HL-60 (cell line): ENCODE measurements around the gene MPV17L2.
A peak's percentile ranks its signal among the peaks of the same experiment; 100 is the strongest.

Source experiments
- GABPA ChIP-seq: IDR thresholded peaks from 2 replicates; pipeline ENCODE4 v1.6.1; 2012; ENCODE audit warnings: low read depth
- POLR2AphosphoS5 ChIP-seq: IDR thresholded peaks from 2 replicates; pipeline ENCODE4 v1.6.1; 2012; ENCODE audit warnings: low read depth
- SPI1 ChIP-seq: IDR thresholded peaks from 2 replicates; pipeline ENCODE4 v1.6.1; 2012; ENCODE audit warnings: low read depth, mild to moderate bottlenecking, borderline replicate concordance
- TF ChIP-seq, protein P1 (sequence below): IDR thresholded peaks from one replicate; pipeline ENCODE4 v1.5.1; 2011; ENCODE audit warnings: low read length, control low read depth, inconsistent platforms; ENCODE audit not compliant: insufficient read depth
- TF ChIP-seq, protein P2 (sequence below): IDR thresholded peaks from 2 replicates; pipeline ENCODE4 v1.6.1; 2012; ENCODE audit warnings: low read depth; ENCODE audit not compliant: insufficient replicate concordance

DNA sequence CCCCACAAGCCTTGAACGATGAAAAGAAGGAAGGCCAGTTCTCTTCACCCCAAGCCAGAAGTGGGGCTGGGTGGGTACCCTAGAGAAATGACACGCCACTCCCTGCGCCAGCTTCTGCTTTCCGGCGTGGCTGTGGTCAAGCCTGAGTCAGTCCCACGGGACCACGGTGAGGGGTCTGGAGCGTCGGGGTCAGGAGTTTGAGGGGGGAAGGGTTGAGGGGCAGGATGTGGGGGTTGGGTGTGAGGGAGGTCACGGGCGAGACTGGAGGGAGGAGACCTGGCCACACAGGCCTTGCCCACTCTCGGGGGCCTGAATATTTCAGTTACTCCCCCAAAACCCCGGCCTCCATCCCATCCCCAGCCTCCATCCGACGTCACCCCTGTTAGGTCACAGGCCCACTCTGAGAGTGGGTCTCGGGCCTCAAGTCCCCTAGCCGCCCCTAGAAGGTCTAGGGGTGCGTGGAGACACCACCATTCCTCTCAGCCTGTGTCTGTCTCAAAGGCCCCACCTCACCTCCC, 19.9 kb upstream of the MPV17L2 start:
- TF ChIP-seq, protein P1, sequence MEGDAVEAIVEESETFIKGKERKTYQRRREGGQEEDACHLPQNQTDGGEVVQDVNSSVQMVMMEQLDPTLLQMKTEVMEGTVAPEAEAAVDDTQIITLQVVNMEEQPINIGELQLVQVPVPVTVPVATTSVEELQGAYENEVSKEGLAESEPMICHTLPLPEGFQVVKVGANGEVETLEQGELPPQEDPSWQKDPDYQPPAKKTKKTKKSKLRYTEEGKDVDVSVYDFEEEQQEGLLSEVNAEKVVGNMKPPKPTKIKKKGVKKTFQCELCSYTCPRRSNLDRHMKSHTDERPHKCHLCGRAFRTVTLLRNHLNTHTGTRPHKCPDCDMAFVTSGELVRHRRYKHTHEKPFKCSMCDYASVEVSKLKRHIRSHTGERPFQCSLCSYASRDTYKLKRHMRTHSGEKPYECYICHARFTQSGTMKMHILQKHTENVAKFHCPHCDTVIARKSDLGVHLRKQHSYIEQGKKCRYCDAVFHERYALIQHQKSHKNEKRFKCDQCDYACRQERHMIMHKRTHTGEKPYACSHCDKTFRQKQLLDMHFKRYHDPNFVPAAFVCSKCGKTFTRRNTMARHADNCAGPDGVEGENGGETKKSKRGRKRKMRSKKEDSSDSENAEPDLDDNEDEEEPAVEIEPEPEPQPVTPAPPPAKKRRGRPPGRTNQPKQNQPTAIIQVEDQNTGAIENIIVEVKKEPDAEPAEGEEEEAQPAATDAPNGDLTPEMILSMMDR: no peak
- TF ChIP-seq POLR2AphosphoS5 (no peak; the same call in 1 of the 2 replicates), SPI1 (peak; percentile 18; the same call in 1 of the 2 replicates), GABPA (no peak)
- TF ChIP-seq, protein P2, sequence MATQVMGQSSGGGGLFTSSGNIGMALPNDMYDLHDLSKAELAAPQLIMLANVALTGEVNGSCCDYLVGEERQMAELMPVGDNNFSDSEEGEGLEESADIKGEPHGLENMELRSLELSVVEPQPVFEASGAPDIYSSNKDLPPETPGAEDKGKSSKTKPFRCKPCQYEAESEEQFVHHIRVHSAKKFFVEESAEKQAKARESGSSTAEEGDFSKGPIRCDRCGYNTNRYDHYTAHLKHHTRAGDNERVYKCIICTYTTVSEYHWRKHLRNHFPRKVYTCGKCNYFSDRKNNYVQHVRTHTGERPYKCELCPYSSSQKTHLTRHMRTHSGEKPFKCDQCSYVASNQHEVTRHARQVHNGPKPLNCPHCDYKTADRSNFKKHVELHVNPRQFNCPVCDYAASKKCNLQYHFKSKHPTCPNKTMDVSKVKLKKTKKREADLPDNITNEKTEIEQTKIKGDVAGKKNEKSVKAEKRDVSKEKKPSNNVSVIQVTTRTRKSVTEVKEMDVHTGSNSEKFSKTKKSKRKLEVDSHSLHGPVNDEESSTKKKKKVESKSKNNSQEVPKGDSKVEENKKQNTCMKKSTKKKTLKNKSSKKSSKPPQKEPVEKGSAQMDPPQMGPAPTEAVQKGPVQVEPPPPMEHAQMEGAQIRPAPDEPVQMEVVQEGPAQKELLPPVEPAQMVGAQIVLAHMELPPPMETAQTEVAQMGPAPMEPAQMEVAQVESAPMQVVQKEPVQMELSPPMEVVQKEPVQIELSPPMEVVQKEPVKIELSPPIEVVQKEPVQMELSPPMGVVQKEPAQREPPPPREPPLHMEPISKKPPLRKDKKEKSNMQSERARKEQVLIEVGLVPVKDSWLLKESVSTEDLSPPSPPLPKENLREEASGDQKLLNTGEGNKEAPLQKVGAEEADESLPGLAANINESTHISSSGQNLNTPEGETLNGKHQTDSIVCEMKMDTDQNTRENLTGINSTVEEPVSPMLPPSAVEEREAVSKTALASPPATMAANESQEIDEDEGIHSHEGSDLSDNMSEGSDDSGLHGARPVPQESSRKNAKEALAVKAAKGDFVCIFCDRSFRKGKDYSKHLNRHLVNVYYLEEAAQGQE: no peak
